Muscle of back (tissue), 11 donors: ENCODE measurements around the gene APLP2. TPM values are rescaled to one million over a fixed set of nuclear protein-coding genes. Genes with fewer than 3 reads are reported as not detected.
"Not testable (repeated sequence)": the region's sequence is repeated elsewhere in the genome, so short reads cannot be mapped to it uniquely, and the experiment has no call there.

Source experiments
- DNase-seq, 3 donors: peaks; one replicate each; pipeline versions ENCODE4 v3.0.0 to v3.0.0-alpha.2; 2013
- polyA plus RNA-seq, 10 donors: library from polyadenylated mRNA; unstranded; fragments of 120-200 nt; gene quantifications; one replicate each; pipeline ENCODE4 v1.2.1, GENCODE V29; 2013; ENCODE audit not compliant: insufficient read length in 10 of 10

The APLP2 gene
- polyA plus RNA-seq, 10 donors, result 119 to 188 (median 144) TPM

GRCh38 chr11:130088919-130089673 is 19.4 kb downstream of the APLP2 start:
- DNase-seq, result no peak

- DNase-seq, result no peak
These were observed 20.0 kb downstream of the APLP2 start for GRCh38 chr11:130089674-130090073.

GRCh38 chr11:130090517-130090916 is 20.8 kb downstream of the APLP2 start:
- not testable (repeated sequence) for DNase-seq

GRCh38 chr11:130091169-130091568 is 21.5 kb downstream of the APLP2 start:
- DNase-seq, result not testable (repeated sequence)

GRCh38 chr11:130092661-130093060 is 23.0 kb downstream of the APLP2 start:
- DNase-seq, result no peak

- no peak for DNase-seq
These were observed 24.9 kb downstream of the APLP2 start for GRCh38 chr11:130094614-130095013.

- no peak for DNase-seq
These were observed 25.6 kb downstream of the APLP2 start for GRCh38 chr11:130095326-130095725.

- DNase-seq, result no peak
These were observed 26.3 kb downstream of the APLP2 start for GRCh38 chr11:130096042-130096441.

GRCh38 chr11:130096823-130097222 is 27.1 kb downstream of the APLP2 start:
- no peak for DNase-seq

GRCh38 chr11:130097285-130097684 is 27.6 kb downstream of the APLP2 start:
- no peak for DNase-seq

GRCh38 chr11:130099356-130099755 is 29.7 kb downstream of the APLP2 start:
- no peak for DNase-seq

GRCh38 chr11:130100381-130101095 is 30.8 kb downstream of the APLP2 start:
- peak in 1 of 3 donors; percentile 53 for DNase-seq

- peak in 2 of 3 donors; percentile 43 to 62 for DNase-seq
These were observed 32.0 kb downstream of the APLP2 start for GRCh38 chr11:130101661-130102060.

- DNase-seq, result no peak
These were observed 32.9 kb downstream of the APLP2 start for GRCh38 chr11:130102301-130103249.

GRCh38 chr11:130103296-130103814 is 33.7 kb downstream of the APLP2 start:
- DNase-seq, result peak; percentile 49 to 77 (median 65)

- DNase-seq, result no peak
These were observed 36.7 kb downstream of the APLP2 start for GRCh38 chr11:130106381-130106780.

- DNase-seq, result not testable (repeated sequence)
These were observed 39.0 kb downstream of the APLP2 start for GRCh38 chr11:130108671-130109070.

GRCh38 chr11:130109386-130109785 is 39.7 kb downstream of the APLP2 start:
- DNase-seq, result no peak

- no peak for DNase-seq
These were observed 40.8 kb downstream of the APLP2 start for GRCh38 chr11:130110339-130111108.

- DNase-seq, result no peak
These were observed 42.6 kb downstream of the APLP2 start for GRCh38 chr11:130112071-130112830.
